HL-60/S4 treated with phorbol 12-myristate 13-acetate at 8.2 ng/mL for 4 days and 3 days (cell line): ENCODE measurements around the gene VTI1A.
"Not testable (repeated sequence)": the region's sequence is repeated elsewhere in the genome, so short reads cannot be mapped to it uniquely, and the experiment has no call there.

Experiments used
- in situ Hi-C: fragments of 300-500 bp; cut with MboI; formaldehyde crosslinking; loops from 2 replicates; pipeline ENCODE4 v1.15.0; 2022; ENCODE audit warnings: low sequenced_read_pairs

Gene VTI1A

GRCh38 chr10:112448888-112449287, 1.9 kb downstream of the VTI1A start:
- in situ Hi-C loops, result no loop called here

- in situ Hi-C loops, result no loop called here
Observed at GRCh38 chr10:112454910-112455779, 8.1 kb downstream of the VTI1A start.

GRCh38 chr10:112456533-112456932, 9.5 kb downstream of the VTI1A start:
- in situ Hi-C loops, result no loop called here

- in situ Hi-C loops, result no loop called here
Observed at GRCh38 chr10:112460366-112460765, 13.4 kb downstream of the VTI1A start.

GRCh38 chr10:112461029-112461887, 14.2 kb downstream of the VTI1A start:
- in situ Hi-C loops, result no loop called here

- in situ Hi-C loops, result not testable (repeated sequence)
Observed at GRCh38 chr10:112464074-112464473, 17.1 kb downstream of the VTI1A start.

- in situ Hi-C loops, result no loop called here
Observed at GRCh38 chr10:112465299-112465883, 18.4 kb downstream of the VTI1A start.

GRCh38 chr10:112466802-112467201, 19.8 kb downstream of the VTI1A start:
- in situ Hi-C loops, result no loop called here

- in situ Hi-C loops, result no loop called here
Observed at GRCh38 chr10:112467541-112468075, 20.6 kb downstream of the VTI1A start.

- in situ Hi-C loops, result no loop called here
Observed at GRCh38 chr10:112471878-112472487, 25.0 kb downstream of the VTI1A start.

- in situ Hi-C loops, result no loop called here
Observed at GRCh38 chr10:112475575-112476218, 28.7 kb downstream of the VTI1A start.

GRCh38 chr10:112481602-112482001, 34.6 kb downstream of the VTI1A start:
- in situ Hi-C loops, result no loop called here

GRCh38 chr10:112484399-112484798, 37.4 kb downstream of the VTI1A start:
- in situ Hi-C loops, result no loop called here

GRCh38 chr10:112487964-112488363, 40.9 kb downstream of the VTI1A start:
- in situ Hi-C loops, result no loop called here

GRCh38 chr10:112490545-112490944, 43.5 kb downstream of the VTI1A start:
- in situ Hi-C loops, result no loop called here

- in situ Hi-C loops, result no loop called here
Observed at GRCh38 chr10:112491144-112491543, 44.1 kb downstream of the VTI1A start.

- in situ Hi-C loops, result no loop called here
Observed at GRCh38 chr10:112492736-112493135, 45.7 kb downstream of the VTI1A start.

GRCh38 chr10:112497347-112497950, 50.4 kb downstream of the VTI1A start:
- in situ Hi-C loops, result no loop called here

GRCh38 chr10:112498806-112499205, 51.8 kb downstream of the VTI1A start:
- in situ Hi-C loops, result no loop called here

- in situ Hi-C loops, result not testable (repeated sequence)
Observed at GRCh38 chr10:112499985-112500384, 53.0 kb downstream of the VTI1A start.
